K562 (cell line): Measurements from ENCODE around the gene ADRB1. TPM values are rescaled to one million over a fixed set of nuclear protein-coding genes. Genes with fewer than 3 reads are reported as not detected.

Experiments used
- ATAC-seq: fragments of 200-7000 bp; cut with Tn5 transposase; 3 replicates; pipeline ENCODE4 v1.9.1; 2020; ENCODE audit warnings: moderate library complexity
- BruUV-seq: library from RNA; stranded (reverse); fragments of 400-500 nt; replicated peaks from 2 replicates; lab custom pipeline; 2021; lab: Mats Ljungman, UMichigan
- CTCF ChIA-PET: fragments of 300-600 bp; formaldehyde crosslinking; extraction: SDS; loops from one replicate; lab custom pipeline; 2021; ENCODE audit warnings: low intra/inter-chr PET ratio; lab: Yijun Ruan, JAX
- POLR2A ChIA-PET: fragments of 300-600, 350-650 bp; sonication (Branson Sonifier 250); formaldehyde crosslinking; extraction: SDS; loops from one replicate; lab custom pipeline; 2021; ENCODE audit warnings: antibody characterized with exemption, inconsistent platforms; lab: Yijun Ruan, JAX
- DNase-seq, 4 experiments: peaks; one replicate each; pipeline versions ENCODE4 v3.0.0 to v3.0.0-alpha.2; 2011 to 2018; ENCODE audit warnings: low spot score in 3 of 4, mixed read lengths in 3 of 4; ENCODE audit errors: extremely low read depth in 1 of 4
- FAIRE-seq: peaks from 2 replicates; lab custom pipeline; 2011; peaks lifted over from hg19 to GRCh38; lab: Jason Lieb, UNC
- H2AFZ ChIP-seq: 2 replicates; pipeline ENCODE4 v1.6.0; 2011; ENCODE audit warnings: low read depth, low read length, control low read depth, inconsistent platforms
- H3K27ac ChIP-seq: fragments of 200-600 bp; 3 replicates; pipeline ENCODE4 v1.8.0; 2011; ENCODE audit warnings: low read depth, mild to moderate bottlenecking, control low read depth, inconsistent platforms, low read length, moderate library complexity, mixed read lengths; ENCODE audit errors: extremely low read depth
- H3K27me3 ChIP-seq, 2 experiments: fragments of 300-600 bp in 1 of 2; 2 replicates in 1 of 2; 3 replicates in 1 of 2; pipeline versions ENCODE4 v1.6.0 to v1.8.0; 2011; ENCODE audit warnings: inconsistent platforms in 2 of 2, low read length in 2 of 2, mild to moderate bottlenecking in 1 of 2, mixed read lengths in 1 of 2, moderate library complexity in 1 of 2; ENCODE audit not compliant: control insufficient read depth in 2 of 2, insufficient read depth in 2 of 2
- H3K36me3 ChIP-seq: fragments of 300-600 bp; 3 replicates; pipeline ENCODE4 v1.8.0; 2011; ENCODE audit warnings: mild to moderate bottlenecking, low read length, inconsistent platforms; ENCODE audit not compliant: control insufficient read depth, insufficient read depth
- H3K4me1 ChIP-seq, 2 experiments: fragments of 200-600 bp in 1 of 2; replicated peaks in 1 of 2; 2 replicates in 1 of 2; 3 replicates in 1 of 2; pipeline versions ENCODE4 v1.5.1 to v1.8.0; 2011; ENCODE audit warnings: inconsistent platforms in 2 of 2, low read length in 2 of 2, mild to moderate bottlenecking in 1 of 2, mixed read lengths in 1 of 2, moderate library complexity in 1 of 2; ENCODE audit not compliant: control insufficient read depth in 2 of 2, insufficient read depth in 2 of 2
- H3K4me2 ChIP-seq: 2 replicates; pipeline ENCODE4 v1.6.1; 2011; ENCODE audit warnings: low read length, control low read depth, inconsistent platforms, mixed read lengths; ENCODE audit not compliant: insufficient read depth
- H3K4me3 ChIP-seq: fragments of 200-600 bp; sonication (generic), shearing (Covaris generic); 2 replicates; pipeline ENCODE4 v1.5.1; 2016; ENCODE audit warnings: control low read depth, inconsistent platforms
- H3K79me2 ChIP-seq: fragments of 200-600 bp; 3 replicates; pipeline ENCODE4 v1.8.0; 2011; ENCODE audit warnings: low read length, inconsistent platforms; ENCODE audit not compliant: control insufficient read depth, insufficient read depth
- H3K9ac ChIP-seq, 2 experiments: 2 replicates each; pipeline versions ENCODE4 v1.6.0 to v1.6.1; 2011; ENCODE audit warnings: low read depth in 2 of 2, low read length in 2 of 2, control low read depth in 1 of 2, inconsistent platforms in 1 of 2, mild to moderate bottlenecking in 1 of 2, mixed read lengths in 1 of 2; ENCODE audit not compliant: insufficient read depth in 1 of 2
- H3K9me1 ChIP-seq: one replicate; pipeline ENCODE4 v1.6.0; 2011; ENCODE audit warnings: inconsistent platforms, mild to moderate bottlenecking, low read length, moderate library complexity; ENCODE audit not compliant: control insufficient read depth, insufficient read depth
- H3K9me3 ChIP-seq: replicated peaks from 2 replicates; pipeline ENCODE4 v1.5.1; 2011; ENCODE audit warnings: low read depth, low read length, inconsistent platforms; ENCODE audit not compliant: control insufficient read depth, insufficient read depth
- H4K20me1 ChIP-seq: replicated peaks from 2 replicates; pipeline ENCODE4 v1.6.1; 2011; ENCODE audit warnings: low read length, inconsistent platforms, mixed read lengths; ENCODE audit not compliant: control insufficient read depth, insufficient read depth
- CBX1 ChIP-seq: sonication (generic); IDR thresholded peaks from 2 replicates; pipeline ENCODE4 v1.6.1; 2016; ENCODE audit warnings: antibody characterized with exemption, low read depth, mild to moderate bottlenecking
- CREB3L1 ChIP-seq: fragments of 450-650 bp; IDR thresholded peaks from 2 replicates; pipeline ENCODE4 v1.6.1; 2014; ENCODE audit warnings: low read depth, mild to moderate bottlenecking, moderate library complexity, borderline replicate concordance
- FOSL1 ChIP-seq: fragments of 200-800 bp; sonication (Bioruptor generic); conservative IDR thresholded peaks from 2 replicates; pipeline ENCODE4 v1.6.1; 2016; ENCODE audit warnings: missing genetic modification characterization, missing compliant biosample characterization
- HMBOX1 ChIP-seq: sonication (generic); IDR thresholded peaks from 2 replicates; pipeline ENCODE4 v1.6.1; 2016
- HMGXB4 ChIP-seq: sonication (generic); formaldehyde crosslinking; IDR thresholded peaks from 2 replicates; pipeline ENCODE4 v1.8.1; 2023; ENCODE audit warnings: mild to moderate bottlenecking, missing genetic modification reagents
- NELFE ChIP-seq: IDR thresholded peaks from 2 replicates; pipeline ENCODE4 v1.6.1; 2011; ENCODE audit warnings: mild to moderate bottlenecking; ENCODE audit not compliant: insufficient read depth, insufficient read length
- RBM14 ChIP-seq: fragments of 200-400 bp; formaldehyde crosslinking; IDR thresholded peaks from 2 replicates; pipeline ENCODE4 v1.6.1; 2018; ENCODE audit warnings: low read depth, mild to moderate bottlenecking, low read length, moderate library complexity, borderline replicate concordance; ENCODE audit not compliant: insufficient read depth
- SAFB ChIP-seq: fragments of 200-400 bp; formaldehyde crosslinking; IDR thresholded peaks from 2 replicates; pipeline ENCODE4 v1.6.1; 2017; ENCODE audit warnings: low read depth, low read length, borderline replicate concordance
- SAFB2 ChIP-seq: fragments of 200-400 bp; formaldehyde crosslinking; IDR thresholded peaks from 2 replicates; pipeline ENCODE4 v1.6.1; 2018; ENCODE audit warnings: borderline replicate concordance, low read length, low read depth, moderate library complexity; ENCODE audit not compliant: severe bottlenecking
- SMARCA5 ChIP-seq: fragments of 450-650 bp; IDR thresholded peaks from 2 replicates; pipeline ENCODE4 v1.6.1; 2016
- SRSF3 ChIP-seq: fragments of 200-400 bp; formaldehyde crosslinking; IDR thresholded peaks from 2 replicates; pipeline ENCODE4 v1.6.1; 2016; ENCODE audit warnings: mild to moderate bottlenecking, low read length, moderate library complexity; ENCODE audit not compliant: insufficient read depth
- TAF9B ChIP-seq: fragments of 450-650 bp; IDR thresholded peaks from 2 replicates; pipeline ENCODE4 v1.6.1; 2018; ENCODE audit warnings: mild to moderate bottlenecking; ENCODE audit not compliant: partially characterized antibody
- TEAD4 ChIP-seq, 2 experiments: sonication (generic) in 1 of 2; formaldehyde crosslinking in 1 of 2; IDR thresholded peaks; 2 replicates each; pipeline versions ENCODE4 v1.6.1 to v1.8.0; 2012 to 2022; ENCODE audit warnings: borderline replicate concordance in 1 of 2, inconsistent platforms in 1 of 2, low read length in 1 of 2, mild to moderate bottlenecking in 1 of 2, missing genetic modification reagents in 1 of 2
- TRIM28 ChIP-seq: fragments of 450-650 bp; IDR thresholded peaks from 2 replicates; pipeline ENCODE4 v1.6.1; 2017
- ZNF212 ChIP-seq: fragments of 450-650 bp; formaldehyde crosslinking; IDR thresholded peaks from 2 replicates; pipeline ENCODE4 v1.4.0; 2020; ENCODE audit warnings: mild to moderate bottlenecking
- WGBS: fragments of 100-300 bp; shearing (Covaris generic); methylation state at CpG from one replicate; pipeline ENCODE4 v1.1.6; 2016; ENCODE audit warnings: low coverage, mixed read lengths; ENCODE audit not compliant: insufficient coverage; ENCODE audit errors: missing lambda C conversion rate; 5-methylcytosine and 5-hydroxymethylcytosine counted together
- in situ Hi-C: fragments of 300-500 bp; cut with MboI; formaldehyde crosslinking; loops from 4 replicates; pipeline ENCODE4 v1.15.0; 2018; ENCODE audit warnings: inconsistent platforms, mixed read lengths
- intact Hi-C: fragments of 100-400 bp; cut with micrococcal nuclease; formaldehyde crosslinking; loops from 2 replicates; pipeline ENCODE4 v1.14.2; 2022
- polyA plus RNA-seq, 8 experiments: library from polyadenylated mRNA; depleted of rRNA in 4 of 8; stranded (reverse) in 5 of 8; unstranded in 3 of 8; fragments of >200 nt; fragmentation: Nextera tagmentation in 2 of 8; fragmentation: Illumina TruSeq in 1 of 8; extraction: Ambion mirVana in 2 of 8; extraction: Trizol in 1 of 8; gene quantifications; 2 replicates each; pipeline versions ENCODE4 v1.2.1 to v1.2.3, GENCODE V29; 2011 to 2014; ENCODE audit warnings: inconsistent platforms in 1 of 8, missing spikeins in 1 of 8
- total RNA-seq, 7 experiments: library from RNA; depleted of rRNA in 6 of 7; stranded (reverse); fragments of >200 nt in 6 of 7; fragmentation: Illumina TruSeq in 2 of 7; extraction: Trizol in 2 of 7; gene quantifications; 2 replicates each; pipeline versions ENCODE4 v1.2.1 to v1.2.3, GENCODE V29; 2011 to 2021; ENCODE audit warnings: low replicate concordance in 1 of 7

ADRB1 gene
- total and polyA plus RNA-seq, 9 of the 15 experiments (the other 6 are each of a cell fraction or from before 2014, with no cell fraction given): 0.07 to 0.11 (median 0.09) TPM; not detected in 6

GRCh38 chr10:114064151-114065048 lies 20.7 kb downstream of the ADRB1 start:
- no peak overlapping the region for H2AFZ ChIP-seq
- no TSS peak for BruUV-seq
- WGBS: 2% methylated on average over 6 of the region's 6 CpGs
- no peaks in the 10 kb centered on the region for H3K36me3 ChIP-seq
- FAIRE-seq (no peak), DNase-seq (no peak), ATAC-seq (no peak)
- H3K27me3 ChIP-seq: peaks cover 7 to 15% of the 10 kb centered on the region in 2 experiments; a peak in 3 of 5 replicates
- no peak overlapping the region for H3K27ac ChIP-seq
- no peak overlapping the region for H3K9ac ChIP-seq
- ChIA-PET POLR2A (interaction anchor here (0.8 kb wide), 1 partner anchor 481 kb away, joined by 3 read pairs; no protein-coding TSS in a partner anchor), CTCF (no interaction called here)
- in situ Hi-C loops: no loop called here
- no peaks in the 10 kb centered on the region for H3K4me1 ChIP-seq
- intact Hi-C loops: no loop called here
- no peaks in the 10 kb centered on the region for H4K20me1 ChIP-seq
- no peaks in the 10 kb centered on the region for H3K9me1 ChIP-seq
- no peaks in the 10 kb centered on the region for H3K79me2 ChIP-seq
- H3K9me3 ChIP-seq: no peaks in the 10 kb centered on the region
- H3K4me3 ChIP-seq: no peak overlapping the region
- H3K4me2 ChIP-seq: no peak overlapping the region
- TF ChIP-seq HMBOX1 (no peak), SAFB (no peak), CBX1 (no peak), SRSF3 (no peak), RBM14 (no peak), NELFE (no peak), ZNF212 (CRISPR knock-in tag) (no peak), SMARCA5 (no peak), TEAD4 (IDR thresholded peaks at IDR 0.05; ENCODE audit: low read length) (no peak), TEAD4 (CRISPR knock-in tag; IDR thresholded peaks at IDR 0.05; ENCODE audit: borderline replicate concordance) (no peak), HMGXB4 (CRISPR knock-in tag) (no peak), CREB3L1 (no peak), SAFB2 (no peak), TAF9B (no peak), TRIM28 (no peak), FOSL1 (tag) (no peak)
